H1 (cell line): ENCODE measurements around the gene GALNT18. TPM values are rescaled to one million over a fixed set of nuclear protein-coding genes. Genes with fewer than 3 reads are reported as not detected.

Source experiments
- ATF3 ChIP-seq: IDR thresholded peaks from 2 replicates; pipeline ENCODE4 v1.6.1; 2011; ENCODE audit warnings: low read depth, mild to moderate bottlenecking, low read length; ENCODE audit not compliant: insufficient read depth
- CHD2 ChIP-seq: IDR thresholded peaks from 2 replicates; pipeline ENCODE4 v1.6.1; 2012; ENCODE audit warnings: low read length, improper control_type of control experiment
- CHD7 ChIP-seq: fragments of 300-600 bp; sonication (generic); IDR thresholded peaks from 2 replicates; pipeline ENCODE4 v1.7.1; 2012; ENCODE audit warnings: low read length, moderate library complexity, mild to moderate bottlenecking, inconsistent platforms; ENCODE audit not compliant: insufficient replicate concordance
- CTCF ChIP-seq, 3 experiments: IDR thresholded peaks; 1 replicate in 2 of 3; 2 replicates in 1 of 3; pipeline versions ENCODE4 v1.5.1 to v1.6.1; 2011; ENCODE audit warnings: low read length in 3 of 3, mild to moderate bottlenecking in 3 of 3, inconsistent platforms in 2 of 3, low read depth in 1 of 3, moderate library complexity in 1 of 3; ENCODE audit not compliant: insufficient read depth in 1 of 3; ENCODE audit errors: control extremely low read depth in 1 of 3
- E2F6 ChIP-seq: IDR thresholded peaks from 2 replicates; pipeline ENCODE4 v1.6.1; 2012; ENCODE audit warnings: inconsistent platforms
- EP300 ChIP-seq, 2 experiments: IDR thresholded peaks; 1 replicate in 1 of 2; 2 replicates in 1 of 2; pipeline ENCODE4 v1.6.1; 2011 to 2012; ENCODE audit warnings: low read depth in 2 of 2, low read length in 2 of 2, mild to moderate bottlenecking in 2 of 2, borderline replicate concordance in 1 of 2, inconsistent platforms in 1 of 2, moderate library complexity in 1 of 2
- polyA plus RNA-seq, 7 experiments: library from polyadenylated mRNA; depleted of rRNA in 3 of 7; stranded (reverse) in 5 of 7; unstranded in 2 of 7; fragments of >200 nt in 5 of 7; fragments of 200-250 nt in 2 of 7; gene quantifications; 1 replicate in 5 of 7; 2 replicates in 1 of 7; 4 replicates in 1 of 7; pipeline versions ENCODE4 v1.2.1 to v1.2.3, GENCODE V29; 2011 to 2013; ENCODE audit warnings: missing spikeins in 2 of 7, mixed read lengths in 2 of 7
- total RNA-seq: library from RNA; stranded (reverse); fragmentation: NEBNext Ultra II Directional; extraction: Animal tissue kit (Norgen Biotek cat#: 25700); gene quantifications from 2 replicates; pipeline ENCODE4 v1.2.1, GENCODE V29; 2021

The GALNT18 gene
- total and polyA plus RNA-seq, 2 of the 8 experiments (the other 6 are each of a cell fraction or from before 2014, with no cell fraction given): 6.0 to 9.4 TPM

- TF ChIP-seq CHD7: no peak
- no peak for TF ChIP-seq EP300 (IDR thresholded peaks at IDR 0.05; ENCODE audit: borderline replicate concordance in 1 of 2, low read depth in 2 of 2, low read length in 2 of 2)
- no peak for TF ChIP-seq ATF3
- TF ChIP-seq CTCF (IDR thresholded peaks at IDR 0.05; ENCODE audit: control extremely low read depth in 1 of 3, insufficient read depth in 1 of 3, low read depth in 1 of 3, low read length in 3 of 3): no peak
- no peak for TF ChIP-seq CHD2
- no peak for TF ChIP-seq E2F6
These were observed 200.3 kb downstream of the GALNT18 start (continued) for GRCh38 chr11:11421509-11421908.
